Measurements from ENCODE around the gene DSN1.
A peak's percentile ranks its signal among the peaks of the same experiment; 100 is the strongest.

Gene DSN1

GRCh38 chr20:36744764-36745191 lies 28.8 kb downstream of the DSN1 start:
- Histone ChIP-seq H3K9me3 (ENCODE audit: control insufficient read depth in 2 of 2, low read length in 2 of 2) (no peaks in the 10 kb centered on the region), H3K4me3 (ENCODE audit: low read length in 2 of 2) (peak overlapping the region; percentile 79 to 87), H3K9ac (ENCODE audit: low read depth in 1 of 2, low read length in 2 of 2) (no peak overlapping the region), H3K36me3 (ENCODE audit: control insufficient read depth in 2 of 2, insufficient read depth in 2 of 2, low read length in 2 of 2) (no peaks in the 10 kb centered on the region), H3K27ac (ENCODE audit: low read depth in 2 of 2, low read length in 2 of 2) (no peak overlapping the region), H3K27me3 (ENCODE audit: control insufficient read depth in 2 of 2, insufficient read depth in 2 of 2, low read length in 2 of 2) (no peaks in the 10 kb centered on the region), H3K4me1 (ENCODE audit: control insufficient read depth in 2 of 2, insufficient read depth in 2 of 2, low read length in 2 of 2) (peaks cover 3 to 6% of the 10 kb centered on the region in 2 donors)

- Histone ChIP-seq H3K4me1 (ENCODE audit: control insufficient read depth in 2 of 2, insufficient read depth in 2 of 2, low read length in 2 of 2) (peaks cover 3 to 6% of the 10 kb centered on the region in 2 donors), H3K9me3 (ENCODE audit: control insufficient read depth in 2 of 2, low read length in 2 of 2) (no peaks in the 10 kb centered on the region), H3K27me3 (ENCODE audit: control insufficient read depth in 2 of 2, insufficient read depth in 2 of 2, low read length in 2 of 2) (no peaks in the 10 kb centered on the region), H3K4me3 (ENCODE audit: low read length in 2 of 2) (no peak overlapping the region), H3K27ac (ENCODE audit: low read depth in 2 of 2, low read length in 2 of 2) (no peak overlapping the region), H3K9ac (ENCODE audit: low read depth in 1 of 2, low read length in 2 of 2) (no peak overlapping the region), H3K36me3 (ENCODE audit: control insufficient read depth in 2 of 2, insufficient read depth in 2 of 2, low read length in 2 of 2) (no peaks in the 10 kb centered on the region)
Observed at GRCh38 chr20:36744243-36744642, 29.3 kb downstream of the DSN1 start.

GRCh38 chr20:36742558-36742957 lies 31.0 kb downstream of the DSN1 start:
- Histone ChIP-seq H3K9me3 (ENCODE audit: control insufficient read depth in 2 of 2, low read length in 2 of 2) (no peaks in the 10 kb centered on the region), H3K27me3 (ENCODE audit: control insufficient read depth in 2 of 2, insufficient read depth in 2 of 2, low read length in 2 of 2) (no peaks in the 10 kb centered on the region), H3K27ac (ENCODE audit: low read depth in 2 of 2, low read length in 2 of 2) (no peak overlapping the region), H3K9ac (ENCODE audit: low read depth in 1 of 2, low read length in 2 of 2) (no peak overlapping the region), H3K36me3 (ENCODE audit: control insufficient read depth in 2 of 2, insufficient read depth in 2 of 2, low read length in 2 of 2) (no peaks in the 10 kb centered on the region), H3K4me1 (ENCODE audit: control insufficient read depth in 2 of 2, insufficient read depth in 2 of 2, low read length in 2 of 2) (peaks cover 3 to 6% of the 10 kb centered on the region in 2 donors), H3K4me3 (ENCODE audit: low read length in 2 of 2) (no peak overlapping the region)

- Histone ChIP-seq H3K9me3 (ENCODE audit: control insufficient read depth in 2 of 2, low read length in 2 of 2) (no peaks in the 10 kb centered on the region), H3K36me3 (ENCODE audit: control insufficient read depth in 2 of 2, insufficient read depth in 2 of 2, low read length in 2 of 2) (no peaks in the 10 kb centered on the region), H3K4me3 (ENCODE audit: low read length in 2 of 2) (no peak overlapping the region), H3K27ac (ENCODE audit: low read depth in 2 of 2, low read length in 2 of 2) (no peak overlapping the region), H3K4me1 (ENCODE audit: control insufficient read depth in 2 of 2, insufficient read depth in 2 of 2, low read length in 2 of 2) (peaks cover 0 to 6% of the 10 kb centered on the region in 2 donors), H3K9ac (ENCODE audit: low read depth in 1 of 2, low read length in 2 of 2) (no peak overlapping the region), H3K27me3 (ENCODE audit: control insufficient read depth in 2 of 2, insufficient read depth in 2 of 2, low read length in 2 of 2) (no peaks in the 10 kb centered on the region)
Observed at GRCh38 chr20:36741072-36741471, 32.5 kb downstream of the DSN1 start.

GRCh38 chr20:36737183-36737499 lies 36.4 kb downstream of the DSN1 start:
- no peaks in the 10 kb centered on the region for H3K36me3 ChIP-seq (ENCODE audit: control insufficient read depth in 2 of 2, insufficient read depth in 2 of 2, low read length in 2 of 2)
- no peaks in the 10 kb centered on the region for H3K27me3 ChIP-seq (ENCODE audit: control insufficient read depth in 2 of 2, insufficient read depth in 2 of 2, low read length in 2 of 2)
- no peak overlapping the region for H3K9ac ChIP-seq (ENCODE audit: low read depth in 1 of 2, low read length in 2 of 2)
- no peaks in the 10 kb centered on the region for H3K9me3 ChIP-seq (ENCODE audit: control insufficient read depth in 2 of 2, low read length in 2 of 2)
- H3K27ac ChIP-seq (ENCODE audit: low read depth in 2 of 2, low read length in 2 of 2): no peak overlapping the region
- H3K4me3 ChIP-seq (ENCODE audit: low read length in 2 of 2): no peak overlapping the region
- no peaks in the 10 kb centered on the region for H3K4me1 ChIP-seq (ENCODE audit: control insufficient read depth in 2 of 2, insufficient read depth in 2 of 2, low read length in 2 of 2)

GRCh38 chr20:36736451-36737182 lies 36.9 kb downstream of the DSN1 start:
- Histone ChIP-seq H3K27me3 (ENCODE audit: control insufficient read depth in 2 of 2, insufficient read depth in 2 of 2, low read length in 2 of 2) (no peaks in the 10 kb centered on the region), H3K36me3 (ENCODE audit: control insufficient read depth in 2 of 2, insufficient read depth in 2 of 2, low read length in 2 of 2) (no peaks in the 10 kb centered on the region), H3K4me1 (ENCODE audit: control insufficient read depth in 2 of 2, insufficient read depth in 2 of 2, low read length in 2 of 2) (no peaks in the 10 kb centered on the region), H3K9ac (ENCODE audit: low read depth in 1 of 2, low read length in 2 of 2) (no peak overlapping the region), H3K9me3 (ENCODE audit: control insufficient read depth in 2 of 2, low read length in 2 of 2) (no peaks in the 10 kb centered on the region), H3K27ac (ENCODE audit: low read depth in 2 of 2, low read length in 2 of 2) (no peak overlapping the region), H3K4me3 (ENCODE audit: low read length in 2 of 2) (no peak overlapping the region)

GRCh38 chr20:36732456-36732855 lies 41.1 kb downstream of the DSN1 start:
- Histone ChIP-seq H3K27ac (ENCODE audit: low read depth in 2 of 2, low read length in 2 of 2) (no peak overlapping the region), H3K9me3 (ENCODE audit: control insufficient read depth in 2 of 2, low read length in 2 of 2) (no peaks in the 10 kb centered on the region), H3K36me3 (ENCODE audit: control insufficient read depth in 2 of 2, insufficient read depth in 2 of 2, low read length in 2 of 2) (no peaks in the 10 kb centered on the region), H3K4me3 (ENCODE audit: low read length in 2 of 2) (no peak overlapping the region), H3K4me1 (ENCODE audit: control insufficient read depth in 2 of 2, insufficient read depth in 2 of 2, low read length in 2 of 2) (no peaks in the 10 kb centered on the region), H3K9ac (ENCODE audit: low read depth in 1 of 2, low read length in 2 of 2) (no peak overlapping the region), H3K27me3 (ENCODE audit: control insufficient read depth in 2 of 2, insufficient read depth in 2 of 2, low read length in 2 of 2) (no peaks in the 10 kb centered on the region)

GRCh38 chr20:36728986-36729385 lies 44.6 kb downstream of the DSN1 start:
- H3K9me3 ChIP-seq (ENCODE audit: control insufficient read depth in 2 of 2, low read length in 2 of 2): no peaks in the 10 kb centered on the region
- H3K4me3 ChIP-seq (ENCODE audit: low read length in 2 of 2): no peak overlapping the region
- no peak overlapping the region for H3K27ac ChIP-seq (ENCODE audit: low read depth in 2 of 2, low read length in 2 of 2)
- H3K36me3 ChIP-seq (ENCODE audit: control insufficient read depth in 2 of 2, insufficient read depth in 2 of 2, low read length in 2 of 2): no peaks in the 10 kb centered on the region
- no peaks in the 10 kb centered on the region for H3K27me3 ChIP-seq (ENCODE audit: control insufficient read depth in 2 of 2, insufficient read depth in 2 of 2, low read length in 2 of 2)
- no peaks in the 10 kb centered on the region for H3K4me1 ChIP-seq (ENCODE audit: control insufficient read depth in 2 of 2, insufficient read depth in 2 of 2, low read length in 2 of 2)
- no peak overlapping the region for H3K9ac ChIP-seq (ENCODE audit: low read depth in 1 of 2, low read length in 2 of 2)

- no peaks in the 10 kb centered on the region for H3K27me3 ChIP-seq (ENCODE audit: control insufficient read depth in 2 of 2, insufficient read depth in 2 of 2, low read length in 2 of 2)
- H3K9me3 ChIP-seq (ENCODE audit: control insufficient read depth in 2 of 2, low read length in 2 of 2): no peaks in the 10 kb centered on the region
- H3K9ac ChIP-seq (ENCODE audit: low read depth in 1 of 2, low read length in 2 of 2): no peak overlapping the region
- H3K36me3 ChIP-seq (ENCODE audit: control insufficient read depth in 2 of 2, insufficient read depth in 2 of 2, low read length in 2 of 2): no peaks in the 10 kb centered on the region
- no peak overlapping the region for H3K4me3 ChIP-seq (ENCODE audit: low read length in 2 of 2)
- no peaks in the 10 kb centered on the region for H3K4me1 ChIP-seq (ENCODE audit: control insufficient read depth in 2 of 2, insufficient read depth in 2 of 2, low read length in 2 of 2)
- no peak overlapping the region for H3K27ac ChIP-seq (ENCODE audit: low read depth in 2 of 2, low read length in 2 of 2)
Observed at GRCh38 chr20:36726168-36726567, 47.4 kb downstream of the DSN1 start.

GRCh38 chr20:36720510-36720909 lies 53.1 kb downstream of the DSN1 start:
- Histone ChIP-seq H3K27ac (ENCODE audit: low read depth in 2 of 2, low read length in 2 of 2) (no peak overlapping the region), H3K9ac (ENCODE audit: low read depth in 1 of 2, low read length in 2 of 2) (no peak overlapping the region), H3K4me3 (ENCODE audit: low read length in 2 of 2) (no peak overlapping the region), H3K36me3 (ENCODE audit: control insufficient read depth in 2 of 2, insufficient read depth in 2 of 2, low read length in 2 of 2) (peaks cover 0 to 4% of the 10 kb centered on the region in 2 donors), H3K4me1 (ENCODE audit: control insufficient read depth in 2 of 2, insufficient read depth in 2 of 2, low read length in 2 of 2) (no peaks in the 10 kb centered on the region), H3K9me3 (ENCODE audit: control insufficient read depth in 2 of 2, low read length in 2 of 2) (no peaks in the 10 kb centered on the region), H3K27me3 (ENCODE audit: control insufficient read depth in 2 of 2, insufficient read depth in 2 of 2, low read length in 2 of 2) (no peaks in the 10 kb centered on the region)

Measured in mucosa of rectum (tissue), 2 donors.